ENCODE data around the gene ARHGEF17. TPM values are rescaled to one million over a fixed set of nuclear protein-coding genes. Genes with fewer than 3 reads are reported as not detected.

Gene ARHGEF17
- 4.2 to 6.4 TPM (median 5.1 TPM) in 3 replicates for polyA plus RNA-seq
- polyA plus RNA-seq (2011; ENCODE audit: low read depth) = 3.1 TPM
- polyA plus RNA-seq (2011; cell fraction: cytosol; rRNA removed) = 1.9 and 3.7 TPM in 2 replicates
- polyA plus RNA-seq (2011; cell fraction: nucleus; rRNA removed) = 24.9 and 34.1 TPM in 2 replicates
- polyA plus RNA-seq (2012; ENCODE audit: low replicate concordance) = 4.8 and 6.1 TPM in 2 replicates
- 9.6 to 15.2 TPM (median 13.1 TPM) in 3 replicates for polyA minus RNA-seq
- 16.5 TPM for polyA minus RNA-seq (2011; cell fraction: cytosol; rRNA and poly(A)+ RNA removed)
- 19.5 and 20.9 TPM in 2 replicates for polyA minus RNA-seq (2011; cell fraction: nucleus; rRNA and poly(A)+ RNA removed)

- FAIRE-seq (no peak), DNase-seq (ENCODE audit: low read depth, low spot score) (no peak)
- H3K4me1 ChIP-seq (ENCODE audit: control insufficient read depth, extremely low read depth, insufficient read depth, low read length) = peaks cover 8% of the 10 kb centered on the region
Measured at GRCh38 chr11:73308003-73308960, at the start of gene ARHGEF17. TSS of gene ARHGEF17 (plus strand) at chr11:73308276. CDS start at chr11:73308639, 363 bp downstream.

GRCh38 chr11:73259406-73260126, 48.5 kb upstream of the ARHGEF17 start:
- dilution Hi-C loops (cut with MboI; ENCODE audit: extremely low pct_ligation_motif_present, low sequenced_read_pairs) = no loop called here
- FAIRE-seq = no peak
- no peak overlapping the region for H2AFZ ChIP-seq (ENCODE audit: control insufficient read depth, low read length)
- H3K79me2 ChIP-seq (ENCODE audit: control insufficient read depth, insufficient read depth, low read length) = no peaks in the 10 kb centered on the region
- H3K36me3 ChIP-seq (ENCODE audit: control insufficient read depth in 2 of 2, extremely low read depth in 1 of 2, insufficient read depth in 2 of 2, low read length in 2 of 2) = no peaks in the 10 kb centered on the region
- no peaks in the 10 kb centered on the region for H4K20me1 ChIP-seq (ENCODE audit: control insufficient read depth, extremely low read depth, insufficient read depth, low read length)
- peaks cover 4% of the 10 kb centered on the region for H3K27me3 ChIP-seq (ENCODE audit: control insufficient read depth, extremely low read depth, insufficient read depth, low read length)
- no peak for TF ChIP-seq CTCF (optimal IDR thresholded peaks at IDR 0.05 in 1 of 3, IDR thresholded peaks at IDR 0.05 in 1 of 3, conservative IDR thresholded peaks at IDR 0.05 in 1 of 3; ENCODE audit: extremely low read depth in 1 of 3, insufficient read depth in 2 of 3, low read length in 3 of 3)
- no peak for TF ChIP-seq EZH2 (IDR thresholded peaks at IDR 0.05; ENCODE audit: low read length)
- H3K4me1 ChIP-seq (ENCODE audit: control insufficient read depth, extremely low read depth, insufficient read depth, low read length) = peaks cover 16% of the 10 kb centered on the region
- H3K9ac ChIP-seq (ENCODE audit: control insufficient read depth, extremely low read depth, insufficient read depth, low read length) = no peak overlapping the region
- no peak overlapping the region for H3K4me3 ChIP-seq (ENCODE audit: control insufficient read depth in 2 of 3, extremely low read depth in 1 of 3, insufficient read depth in 2 of 3, low read depth in 1 of 3, low read length in 3 of 3)
- no peaks in the 10 kb centered on the region for H3K9me1 ChIP-seq (ENCODE audit: control insufficient read depth, extremely low read depth, insufficient read depth, low read length)
- no peaks in the 10 kb centered on the region for H3K9me3 ChIP-seq (ENCODE audit: control insufficient read depth, low read depth, low read length)
- DNase-seq (ENCODE audit: low read depth, low spot score) = no peak
- no peak overlapping the region for H3K4me2 ChIP-seq (ENCODE audit: control insufficient read depth, extremely low read depth, insufficient read depth, low read depth, low read length)
- no peak overlapping the region for H3K27ac ChIP-seq (ENCODE audit: control insufficient read depth, insufficient read depth, low read length)

More at GRCh38 chr11:73308003-73308960, at the start of gene ARHGEF17:
- Histone ChIP-seq H3K4me2 (ENCODE audit: control insufficient read depth, extremely low read depth, insufficient read depth, low read depth, low read length) (peak within 1 kb of the TSS; percentile 96), H3K27me3 (ENCODE audit: control insufficient read depth, extremely low read depth, insufficient read depth, low read length) (no peaks in the 10 kb centered on the region), H3K9me1 (ENCODE audit: control insufficient read depth, extremely low read depth, insufficient read depth, low read length) (no peaks in the 10 kb centered on the region), H3K9me3 (ENCODE audit: control insufficient read depth, low read depth, low read length) (no peaks in the 10 kb centered on the region), H4K20me1 (ENCODE audit: control insufficient read depth, extremely low read depth, insufficient read depth, low read length) (no peaks in the 10 kb centered on the region), H2AFZ (ENCODE audit: control insufficient read depth, low read length) (peak within 1 kb of the TSS; percentile 98), H3K79me2 (ENCODE audit: control insufficient read depth, insufficient read depth, low read length) (peaks cover 5% of the 10 kb centered on the region), H3K9ac (ENCODE audit: control insufficient read depth, extremely low read depth, insufficient read depth, low read length) (peak within 1 kb of the TSS; percentile 73), H3K36me3 (ENCODE audit: control insufficient read depth in 2 of 2, extremely low read depth in 1 of 2, insufficient read depth in 2 of 2, low read length in 2 of 2) (no peaks in the 10 kb centered on the region), H3K4me3 (ENCODE audit: control insufficient read depth in 2 of 3, extremely low read depth in 1 of 3, insufficient read depth in 2 of 3, low read depth in 1 of 3, low read length in 3 of 3) (peak within 1 kb of the TSS; percentile 54 to 76 (median 75)), H3K27ac (ENCODE audit: control insufficient read depth, insufficient read depth, low read length) (peak within 1 kb of the TSS; percentile 61)
- dilution Hi-C loops (cut with MboI; ENCODE audit: extremely low pct_ligation_motif_present, low sequenced_read_pairs) = no loop called here
- TF ChIP-seq CTCF (optimal IDR thresholded peaks at IDR 0.05 in 1 of 3, IDR thresholded peaks at IDR 0.05 in 1 of 3, conservative IDR thresholded peaks at IDR 0.05 in 1 of 3; ENCODE audit: extremely low read depth in 1 of 3, insufficient read depth in 2 of 3, low read length in 3 of 3) (no peak), EZH2 (IDR thresholded peaks at IDR 0.05; ENCODE audit: low read length) (no peak)

All from keratinocyte (primary cell).